ENCODE data around the gene TRMT5. TPM values are rescaled to one million over a fixed set of nuclear protein-coding genes. Genes with fewer than 3 reads are reported as not detected.

TRMT5 gene
- total RNA-seq, 4 donors from 2014 or later = 9.5 to 14.1 (median 9.9) TPM

GRCh38 chr14:60956202-60956601 lies 24.7 kb downstream of the TRMT5 start:
- H3K27ac ChIP-seq = no peak overlapping the region
- H3K36me3 ChIP-seq = no peaks in the 10 kb centered on the region
- WGBS, 2 donors = 91 to 97% methylated on average over 4 of the region's 4 CpGs
- no peaks in the 10 kb centered on the region for H3K27me3 ChIP-seq
- DNase-seq = no peak
- H3K4me1 ChIP-seq = no peaks in the 10 kb centered on the region
- no peak for TF ChIP-seq POLR2A (IDR thresholded peaks at IDR 0.05)
- TF ChIP-seq CTCF (IDR thresholded peaks at IDR 0.05) = no peak
- no peak overlapping the region for H3K4me3 ChIP-seq (replicated peaks in 1 of 3)
- H3K9me3 ChIP-seq = no peaks in the 10 kb centered on the region
- intact Hi-C loops (cut with DNase I) = no loop called here

- intact Hi-C loops (cut with DNase I) = no loop called here
- no peak overlapping the region for H3K27ac ChIP-seq
- no peak for DNase-seq
- H3K36me3 ChIP-seq = no peaks in the 10 kb centered on the region
- TF ChIP-seq CTCF (IDR thresholded peaks at IDR 0.05) = no peak
- TF ChIP-seq POLR2A (IDR thresholded peaks at IDR 0.05) = no peak
- no peaks in the 10 kb centered on the region for H3K27me3 ChIP-seq
- 53 to 55% methylated on average over 3 of the region's 3 CpGs for WGBS, 2 donors
- H3K4me1 ChIP-seq = no peaks in the 10 kb centered on the region
- H3K9me3 ChIP-seq = no peaks in the 10 kb centered on the region
- H3K4me3 ChIP-seq (replicated peaks in 1 of 3) = no peak overlapping the region
Measured at GRCh38 chr14:60951776-60952435, 29.0 kb downstream of the TRMT5 start.

- intact Hi-C loops (cut with DNase I) = no loop called here
- TF ChIP-seq POLR2A (IDR thresholded peaks at IDR 0.05) = no peak
- TF ChIP-seq CTCF (IDR thresholded peaks at IDR 0.05) = no peak
- DNase-seq = no peak
- H3K9me3 ChIP-seq = no peaks in the 10 kb centered on the region
- H3K4me3 ChIP-seq (replicated peaks in 1 of 3) = no peak overlapping the region
- H3K36me3 ChIP-seq = no peaks in the 10 kb centered on the region
- H3K27ac ChIP-seq = no peak overlapping the region
- H3K4me1 ChIP-seq = no peaks in the 10 kb centered on the region
- WGBS, 2 donors = 88 to 94% methylated on average over 3 of the region's 3 CpGs
- H3K27me3 ChIP-seq = no peaks in the 10 kb centered on the region
Measured at GRCh38 chr14:60946773-60947172, 34.1 kb downstream of the TRMT5 start.

- no peaks in the 10 kb centered on the region for H3K4me1 ChIP-seq
- 93 to 95% methylated on average over 1 of the region's 1 CpG for WGBS, 2 donors
- no peaks in the 10 kb centered on the region for H3K9me3 ChIP-seq
- intact Hi-C loops (cut with DNase I) = no loop called here
- H3K27me3 ChIP-seq = no peaks in the 10 kb centered on the region
- no peak for DNase-seq
- no peak for TF ChIP-seq POLR2A (IDR thresholded peaks at IDR 0.05)
- TF ChIP-seq CTCF (IDR thresholded peaks at IDR 0.05) = no peak
- H3K36me3 ChIP-seq = no peaks in the 10 kb centered on the region
- no peak overlapping the region for H3K27ac ChIP-seq
- no peak overlapping the region for H3K4me3 ChIP-seq (replicated peaks in 1 of 3)
Measured at GRCh38 chr14:60945984-60946383, 34.9 kb downstream of the TRMT5 start.

- no peak for DNase-seq
- WGBS, 2 donors = 66 to 68% methylated on average over 4 of the region's 4 CpGs
Measured at GRCh38 chr14:60944204-60944603, 36.7 kb downstream of the TRMT5 start.

More at GRCh38 chr14:60944204-60944603, 36.7 kb downstream of the TRMT5 start:
- H3K4me1 ChIP-seq = no peaks in the 10 kb centered on the region
- H3K4me3 ChIP-seq (replicated peaks in 1 of 3) = no peak overlapping the region
- intact Hi-C loops (cut with DNase I) = no loop called here
- TF ChIP-seq CTCF (IDR thresholded peaks at IDR 0.05) = no peak
- TF ChIP-seq POLR2A (IDR thresholded peaks at IDR 0.05) = no peak
- H3K27ac ChIP-seq = no peak overlapping the region
- no peaks in the 10 kb centered on the region for H3K9me3 ChIP-seq
- no peaks in the 10 kb centered on the region for H3K36me3 ChIP-seq
- H3K27me3 ChIP-seq = no peaks in the 10 kb centered on the region
